K562 (cell line): ENCODE measurements around the gene SPATA20. TPM values are rescaled to one million over a fixed set of nuclear protein-coding genes. Genes with fewer than 3 reads are reported as not detected.

Source experiments
- BHLHE40 ChIP-seq: IDR thresholded peaks from 2 replicates; pipeline ENCODE4 v1.6.1; 2011; ENCODE audit warnings: low read length, improper control_type of control experiment
- CBX2 ChIP-seq: fragments of 200-600 bp; sonication (generic); IDR thresholded peaks from one replicate; pipeline ENCODE4 v1.6.1; 2012; ENCODE audit warnings: mild to moderate bottlenecking, low read length, inconsistent platforms; ENCODE audit not compliant: insufficient read depth, poor library complexity, severe bottlenecking
- ELF1 ChIP-seq: fragments of 200-800 bp; sonication (Bioruptor generic); IDR thresholded peaks from 2 replicates; pipeline ENCODE4 v1.6.1; 2016; ENCODE audit warnings: missing genetic modification characterization, missing compliant biosample characterization
- ETV6 ChIP-seq, 3 experiments: fragments of 150-350 bp in 1 of 3; sonication (generic) in 1 of 3; formaldehyde crosslinking in 1 of 3; IDR thresholded peaks; 2 replicates each; pipeline versions ENCODE4 v1.6.1 to v1.8.0; 2014 to 2022; ENCODE audit warnings: borderline replicate concordance in 2 of 3, low read depth in 2 of 3, antibody characterized with exemption in 1 of 3, low read length in 1 of 3, mild to moderate bottlenecking in 1 of 3, missing genetic modification reagents in 1 of 3
- GTF2A2 ChIP-seq: IDR thresholded peaks from 2 replicates; pipeline ENCODE4 v1.6.1; 2016; ENCODE audit warnings: mild to moderate bottlenecking, missing genetic modification characterization, missing compliant biosample characterization
- HDGF ChIP-seq: fragments of 450-650 bp; IDR thresholded peaks from 2 replicates; pipeline ENCODE4 v1.6.1; 2016
- IRF2 ChIP-seq: sonication (generic); formaldehyde crosslinking; IDR thresholded peaks from 2 replicates; pipeline ENCODE4 v1.8.1; 2022; ENCODE audit warnings: mild to moderate bottlenecking, missing genetic modification reagents
- KLF1 ChIP-seq: fragments of 450-650 bp; IDR thresholded peaks from 2 replicates; pipeline ENCODE4 v1.6.1; 2016; ENCODE audit warnings: missing genetic modification characterization, missing compliant biosample characterization
- KLF6 ChIP-seq: fragments of 250-450 bp; sonication (Bioruptor Pico); IDR thresholded peaks from 2 replicates; pipeline ENCODE4 v1.4.0; 2020; ENCODE audit warnings: mild to moderate bottlenecking, moderate library complexity, borderline replicate concordance
- MAZ ChIP-seq, 2 experiments: fragments of 450-650 bp in 1 of 2; sonication (generic) in 1 of 2; formaldehyde crosslinking; IDR thresholded peaks in 1 of 2; conservative IDR thresholded peaks in 1 of 2; 2 replicates each; pipeline versions ENCODE4 v1.4.0 to v1.5.0; 2020; ENCODE audit warnings: mild to moderate bottlenecking in 1 of 2, missing genetic modification reagents in 1 of 2
- MEF2D ChIP-seq: conservative IDR thresholded peaks from 2 replicates; pipeline ENCODE4 v1.6.1; 2016; ENCODE audit warnings: low read depth, missing genetic modification characterization, missing compliant biosample characterization
- MXI1 ChIP-seq: IDR thresholded peaks from 2 replicates; pipeline ENCODE4 v1.6.1; 2011; ENCODE audit warnings: low read depth, mild to moderate bottlenecking, improper control_type of control experiment, low read length
- NCOA4 ChIP-seq: fragments of 450-650 bp; IDR thresholded peaks from 2 replicates; pipeline ENCODE4 v1.6.1; 2018; ENCODE audit warnings: mild to moderate bottlenecking; ENCODE audit not compliant: partially characterized antibody
- NUFIP1 ChIP-seq: fragments of 450-650 bp; IDR thresholded peaks from 2 replicates; pipeline ENCODE4 v1.6.1; 2018; ENCODE audit not compliant: partially characterized antibody
- POLR2A ChIP-seq: fragments of 450-650 bp; conservative IDR thresholded peaks from 2 replicates; pipeline ENCODE4 v1.6.1; 2016
- POLR2B ChIP-seq: fragments of 450-650 bp; IDR thresholded peaks from 2 replicates; pipeline ENCODE4 v1.6.1; 2018; ENCODE audit warnings: low read depth; ENCODE audit not compliant: partially characterized antibody
- RBM25 ChIP-seq: fragments of 200-400 bp; formaldehyde crosslinking; IDR thresholded peaks from 2 replicates; pipeline ENCODE4 v1.6.1; 2018; ENCODE audit warnings: low read length, low read depth, moderate library complexity; ENCODE audit not compliant: severe bottlenecking
- YBX1 ChIP-seq: fragments of 450-650 bp; IDR thresholded peaks from 2 replicates; pipeline ENCODE4 v1.7.1; 2016; ENCODE audit warnings: mild to moderate bottlenecking
- ZBTB17 ChIP-seq: fragments of 450-650 bp; formaldehyde crosslinking; IDR thresholded peaks from 2 replicates; pipeline ENCODE4 v1.4.0; 2020; ENCODE audit warnings: mild to moderate bottlenecking
- ZFX ChIP-seq: sonication (generic); formaldehyde crosslinking; IDR thresholded peaks from 2 replicates; pipeline ENCODE4 v1.8.0; 2022; ENCODE audit warnings: mild to moderate bottlenecking, missing genetic modification reagents, moderate library complexity
- ZHX1 ChIP-seq: fragments of 150-350 bp; conservative IDR thresholded peaks from 2 replicates; pipeline ENCODE4 v1.6.1; 2014; ENCODE audit warnings: low read length
- ZNF174 ChIP-seq: fragments of 250-450 bp; sonication (Bioruptor Pico); IDR thresholded peaks from 2 replicates; pipeline ENCODE4 v1.4.0; 2020; ENCODE audit warnings: mild to moderate bottlenecking
- ZNF239 ChIP-seq: fragments of 250-450 bp; sonication (Bioruptor Pico); IDR thresholded peaks from 2 replicates; pipeline ENCODE4 v1.4.0; 2020; ENCODE audit warnings: mild to moderate bottlenecking
- ZNF253 ChIP-seq: fragments of 250-450 bp; sonication (Bioruptor Pico); conservative IDR thresholded peaks from 2 replicates; pipeline ENCODE4 v1.6.1; 2021; ENCODE audit warnings: mild to moderate bottlenecking
- ZNF41 ChIP-seq: fragments of 250-450 bp; sonication (Bioruptor Pico); conservative IDR thresholded peaks from 2 replicates; pipeline ENCODE4 v1.4.0; 2020; ENCODE audit warnings: mild to moderate bottlenecking
- ZNF586 ChIP-seq: fragments of 450-650 bp; formaldehyde crosslinking; conservative IDR thresholded peaks from 2 replicates; pipeline ENCODE4 v1.4.0; 2020; ENCODE audit warnings: mild to moderate bottlenecking, moderate library complexity
- ZNF696 ChIP-seq: fragments of 250-450 bp; sonication (Bioruptor Pico); conservative IDR thresholded peaks from 2 replicates; pipeline ENCODE4 v1.4.0; 2020; ENCODE audit warnings: mild to moderate bottlenecking, moderate library complexity
- ZNF707 ChIP-seq: fragments of 250-450 bp; sonication (Bioruptor Pico); conservative IDR thresholded peaks from 2 replicates; pipeline ENCODE4 v1.8.0; 2022; ENCODE audit warnings: inconsistent platforms, mild to moderate bottlenecking, moderate library complexity
- polyA plus RNA-seq, 8 experiments: library from polyadenylated mRNA; depleted of rRNA in 4 of 8; stranded (reverse) in 5 of 8; unstranded in 3 of 8; fragments of >200 nt; fragmentation: Nextera tagmentation in 2 of 8; fragmentation: Illumina TruSeq in 1 of 8; extraction: Ambion mirVana in 2 of 8; extraction: Trizol in 1 of 8; gene quantifications; 2 replicates each; pipeline versions ENCODE4 v1.2.1 to v1.2.3, GENCODE V29; 2011 to 2014; ENCODE audit warnings: inconsistent platforms in 1 of 8, missing spikeins in 1 of 8
- total RNA-seq, 7 experiments: library from RNA; depleted of rRNA in 6 of 7; stranded (reverse); fragments of >200 nt in 6 of 7; fragmentation: Illumina TruSeq in 2 of 7; extraction: Trizol in 2 of 7; gene quantifications; 2 replicates each; pipeline versions ENCODE4 v1.2.1 to v1.2.3, GENCODE V29; 2011 to 2021; ENCODE audit warnings: low replicate concordance in 1 of 7

The SPATA20 gene
- total and polyA plus RNA-seq, 9 of the 15 experiments (the other 6 are each of a cell fraction or from before 2014, with no cell fraction given), result 0.08 to 4.0 (median 1.5) TPM

DNA sequence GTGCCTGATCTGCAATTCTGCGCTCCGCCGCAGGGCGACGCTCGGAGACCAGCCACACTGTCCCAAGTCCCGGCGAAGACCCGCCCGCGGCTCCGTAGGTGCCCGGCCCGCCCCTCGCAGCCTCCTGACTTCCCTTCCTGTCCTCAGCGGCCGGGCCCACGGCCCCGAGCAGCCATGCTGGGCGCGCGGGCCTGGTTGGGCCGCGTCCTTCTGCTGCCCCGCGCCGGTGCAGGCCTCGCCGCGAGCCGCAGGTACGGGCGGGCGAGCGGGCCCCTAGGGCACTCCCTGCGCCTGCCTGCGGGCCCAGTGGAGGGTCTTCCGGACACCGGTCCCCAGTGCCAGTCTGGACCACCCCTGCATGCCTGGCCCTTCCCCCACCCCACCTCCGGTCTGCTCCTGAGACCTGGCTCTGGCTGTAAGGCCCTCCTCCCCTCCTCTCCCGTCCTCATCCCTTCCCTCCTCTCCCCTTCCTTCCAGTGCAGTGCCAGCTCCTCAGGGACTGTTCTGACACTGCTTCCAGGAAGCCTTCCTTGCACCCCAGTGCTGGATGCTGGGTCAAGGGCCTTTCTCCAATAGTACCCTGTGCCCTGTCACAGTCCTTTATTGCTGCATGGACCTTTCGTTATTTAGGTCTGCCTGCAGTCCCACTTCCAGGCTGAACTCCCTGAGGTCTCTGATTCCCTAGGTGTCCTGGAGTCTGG, at the start of gene SPATA20 (continued):
- TF ChIP-seq ZHX1, result no peak
- no peak for TF ChIP-seq POLR2B
- no peak for TF ChIP-seq MEF2D
- no peak for TF ChIP-seq MXI1
- TF ChIP-seq MAZ (CRISPR knock-in tag; conservative IDR thresholded peaks at IDR 0.05 in 1 of 2, IDR thresholded peaks at IDR 0.05 in 1 of 2), result peak; percentile 33 to 77; a peak in 3 of 4 replicates
- TF ChIP-seq ZNF239 (CRISPR knock-in tag), result no peak
- TF ChIP-seq ELF1 (tag), result peak; percentile 60
- TF ChIP-seq POLR2A, result no peak
- TF ChIP-seq KLF6 (CRISPR knock-in tag), result no peak
- no peak for TF ChIP-seq ZNF253 (CRISPR knock-in tag)
- TF ChIP-seq ETV6 (IDR thresholded peaks at IDR 0.05; ENCODE audit: borderline replicate concordance in 1 of 2, low read depth in 2 of 2, low read length in 1 of 2), result no peak
- TF ChIP-seq ETV6 (CRISPR knock-in tag; IDR thresholded peaks at IDR 0.05; ENCODE audit: borderline replicate concordance), result no peak
- no peak for TF ChIP-seq ZNF586
- peak; percentile 95 for TF ChIP-seq ZFX
- no peak for TF ChIP-seq ZNF707 (CRISPR knock-in tag)
- TF ChIP-seq ZNF174 (CRISPR knock-in tag), result no peak
- peak; percentile 39; the same call in 1 of the 2 replicates for TF ChIP-seq BHLHE40
- TF ChIP-seq NCOA4, result no peak
- no peak for TF ChIP-seq NUFIP1
- TF ChIP-seq CBX2, result no peak
- no peak for TF ChIP-seq ZNF41 (CRISPR knock-in tag)
- TF ChIP-seq YBX1, result no peak
- TF ChIP-seq RBM25, result no peak
- TF ChIP-seq GTF2A2 (tag), result no peak
- TF ChIP-seq HDGF, result no peak
- no peak for TF ChIP-seq ZBTB17 (CRISPR knock-in tag)
- no peak for TF ChIP-seq KLF1
- TF ChIP-seq IRF2 (CRISPR knock-in tag), result no peak
- TF ChIP-seq ZNF696 (CRISPR knock-in tag), result no peak
